OCI-LY3 (cell line): ENCODE results near the gene CCDC198.

Experiments
- H2AFZ ChIP-seq: fragments of 200-600, 300-600 bp; shearing (Covaris generic); 2 replicates; pipeline ENCODE4 v1.6.0; 2014; ENCODE audit warnings: antibody characterized with exemption, low read depth, low read length
- H3K27ac ChIP-seq: fragments of 200-600, 300-600 bp; sonication (generic); 2 replicates; pipeline ENCODE4 v1.5.1; 2014; ENCODE audit warnings: mild to moderate bottlenecking, low read length, moderate library complexity, mixed read lengths
- H3K27me3 ChIP-seq: fragments of 200-600, 300-600 bp; sonication (generic); 2 replicates; pipeline ENCODE4 v1.6.1; 2014; ENCODE audit warnings: low read depth, low read length, mixed read lengths
- H3K36me3 ChIP-seq: fragments of 200-600, 300-600 bp; sonication (generic); replicated peaks from 2 replicates; pipeline ENCODE3; 2014; ENCODE audit warnings: low read depth, low read length, mixed read lengths
- H3K4me1 ChIP-seq: fragments of 300-600, 200-600 bp; sonication (generic); 2 replicates; pipeline ENCODE4 v1.6.1; 2014; ENCODE audit warnings: low read length, mixed read lengths
- H3K4me2 ChIP-seq: fragments of 200-600, 300-600 bp; sonication (generic); 2 replicates; pipeline ENCODE4 v1.6.1; 2014; ENCODE audit warnings: low read length, mixed read lengths
- H3K4me3 ChIP-seq: fragments of 300-600, 200-600 bp; sonication (generic); 2 replicates; pipeline ENCODE4 v1.5.1; 2014; ENCODE audit warnings: antibody characterized with exemption, mild to moderate bottlenecking, low read length, moderate library complexity
- H3K79me2 ChIP-seq: fragments of 300-600, 200-600 bp; shearing (Covaris generic); 2 replicates; pipeline ENCODE4 v1.6.1; 2014; ENCODE audit warnings: mild to moderate bottlenecking, low read length, mixed read lengths
- H3K9ac ChIP-seq: fragments of 300-600, 200-600 bp; shearing (Covaris generic); 2 replicates; pipeline ENCODE4 v1.6.0; 2014; ENCODE audit warnings: mild to moderate bottlenecking, low read length, moderate library complexity
- H3K9me3 ChIP-seq: fragments of 200-600, 300-600 bp; shearing (Covaris generic); 2 replicates; pipeline ENCODE4 v1.6.1; 2014; ENCODE audit warnings: low read length, mixed read lengths; ENCODE audit not compliant: insufficient read depth
- H4K20me1 ChIP-seq: fragments of 200-600, 300-600 bp; sonication (generic); 2 replicates; pipeline ENCODE4 v1.6.1; 2016; ENCODE audit warnings: low read length, mixed read lengths; ENCODE audit not compliant: insufficient read depth
- EZH2phosphoT487 ChIP-seq: fragments of 200-600 bp; shearing (Covaris generic); IDR thresholded peaks from 2 replicates; pipeline ENCODE4 v1.6.1; 2018; ENCODE audit warnings: antibody characterized with exemption, mixed run types, low read depth
- TF ChIP-seq, protein P1 (sequence below): fragments of 200-600, 300-600 bp; sonication (generic); IDR thresholded peaks from 2 replicates; pipeline ENCODE4 v1.5.1; 2014; ENCODE audit warnings: antibody characterized with exemption, low read length, low read depth

CCDC198 gene

DNA sequence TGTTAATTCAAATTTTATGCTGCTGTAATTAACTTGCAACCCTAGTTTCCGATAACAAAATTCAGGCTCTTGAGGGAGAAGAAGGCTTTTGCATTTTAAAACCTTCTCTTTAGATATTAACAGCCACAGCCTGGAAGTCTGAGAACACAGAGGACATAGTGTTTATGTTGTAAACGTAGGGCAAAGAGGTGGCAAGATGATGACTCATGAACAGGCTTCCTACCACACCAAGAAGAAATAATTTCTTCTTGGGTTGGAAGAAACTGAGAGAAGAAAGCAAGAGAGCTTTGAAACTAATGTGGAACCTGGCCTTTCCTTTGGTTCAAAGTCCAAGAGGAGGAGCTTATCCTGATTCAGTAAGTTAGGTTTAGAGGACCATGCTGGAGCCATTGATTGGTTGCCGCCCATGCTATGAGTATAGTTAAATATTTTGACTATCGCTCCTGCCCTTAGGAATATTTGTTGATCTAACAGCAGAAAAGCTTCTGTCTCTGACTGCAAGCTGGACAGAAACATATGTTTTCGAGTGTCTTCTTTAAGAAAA, 31.8 kb downstream of the CCDC198 start:
- Histone ChIP-seq H3K9me3 (no peaks in the 10 kb centered on the region), H3K9ac (no peak overlapping the region), H3K4me1 (no peaks in the 10 kb centered on the region), H3K27ac (no peak overlapping the region), H3K4me3 (no peak overlapping the region), H2AFZ (no peak overlapping the region), H4K20me1 (no peaks in the 10 kb centered on the region), H3K27me3 (no peaks in the 10 kb centered on the region), H3K4me2 (no peak overlapping the region), H3K79me2 (no peaks in the 10 kb centered on the region), H3K36me3 (no peaks in the 10 kb centered on the region)
- TF ChIP-seq, protein P1, sequence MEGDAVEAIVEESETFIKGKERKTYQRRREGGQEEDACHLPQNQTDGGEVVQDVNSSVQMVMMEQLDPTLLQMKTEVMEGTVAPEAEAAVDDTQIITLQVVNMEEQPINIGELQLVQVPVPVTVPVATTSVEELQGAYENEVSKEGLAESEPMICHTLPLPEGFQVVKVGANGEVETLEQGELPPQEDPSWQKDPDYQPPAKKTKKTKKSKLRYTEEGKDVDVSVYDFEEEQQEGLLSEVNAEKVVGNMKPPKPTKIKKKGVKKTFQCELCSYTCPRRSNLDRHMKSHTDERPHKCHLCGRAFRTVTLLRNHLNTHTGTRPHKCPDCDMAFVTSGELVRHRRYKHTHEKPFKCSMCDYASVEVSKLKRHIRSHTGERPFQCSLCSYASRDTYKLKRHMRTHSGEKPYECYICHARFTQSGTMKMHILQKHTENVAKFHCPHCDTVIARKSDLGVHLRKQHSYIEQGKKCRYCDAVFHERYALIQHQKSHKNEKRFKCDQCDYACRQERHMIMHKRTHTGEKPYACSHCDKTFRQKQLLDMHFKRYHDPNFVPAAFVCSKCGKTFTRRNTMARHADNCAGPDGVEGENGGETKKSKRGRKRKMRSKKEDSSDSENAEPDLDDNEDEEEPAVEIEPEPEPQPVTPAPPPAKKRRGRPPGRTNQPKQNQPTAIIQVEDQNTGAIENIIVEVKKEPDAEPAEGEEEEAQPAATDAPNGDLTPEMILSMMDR = no peak
- TF ChIP-seq EZH2phosphoT487 = no peak

DNA sequence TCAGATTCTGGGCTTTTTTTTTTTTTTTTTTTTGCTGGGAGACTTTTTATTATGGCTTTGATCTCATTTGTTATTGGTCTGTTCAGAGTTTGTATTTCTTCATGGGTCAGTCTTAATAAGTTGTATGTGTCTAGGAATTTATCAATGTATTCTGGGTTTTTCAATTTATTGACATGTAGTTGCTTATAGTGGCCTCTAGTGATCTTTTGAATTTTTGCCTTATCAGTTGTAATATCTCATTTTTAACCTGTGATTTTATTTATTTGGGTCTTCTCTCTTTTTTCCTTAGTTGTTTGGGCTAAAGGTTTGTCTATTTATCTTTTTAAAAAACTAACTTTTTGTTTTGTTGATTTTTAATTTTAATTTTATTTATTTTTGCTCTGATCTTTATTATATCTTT, 57.7 kb downstream of the CCDC198 start:
- no peaks in the 10 kb centered on the region for H4K20me1 ChIP-seq
- no peaks in the 10 kb centered on the region for H3K27me3 ChIP-seq
- H3K9me3 ChIP-seq = no peaks in the 10 kb centered on the region
- no peak overlapping the region for H3K4me3 ChIP-seq
- no peaks in the 10 kb centered on the region for H3K79me2 ChIP-seq
- no peaks in the 10 kb centered on the region for H3K4me1 ChIP-seq
- TF ChIP-seq EZH2phosphoT487 = no peak
- TF ChIP-seq, protein P1 = no peak
- no peaks in the 10 kb centered on the region for H3K36me3 ChIP-seq
- no peak overlapping the region for H2AFZ ChIP-seq
- no peak overlapping the region for H3K9ac ChIP-seq
- H3K27ac ChIP-seq = no peak overlapping the region
- no peak overlapping the region for H3K4me2 ChIP-seq

DNA sequence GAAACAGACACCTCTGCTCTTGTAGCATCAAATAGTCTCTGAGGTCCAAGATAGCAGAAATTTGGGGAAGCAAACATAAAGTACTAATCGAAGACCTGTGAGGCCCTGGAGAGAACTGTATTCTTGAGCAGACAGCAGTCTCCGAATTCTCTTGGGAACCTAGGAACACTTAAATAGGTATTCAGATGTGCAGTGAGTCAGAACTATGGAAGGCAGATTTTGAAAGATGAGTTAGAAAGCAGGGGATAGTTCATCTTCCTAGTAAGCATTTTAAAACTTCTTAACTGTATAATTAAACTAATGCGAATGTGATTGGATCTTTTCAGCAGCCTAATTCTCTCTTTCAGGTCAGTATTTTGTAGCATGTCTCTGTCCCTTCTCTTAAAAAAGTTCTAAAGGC, 72.7 kb downstream of the CCDC198 start:
- no peak overlapping the region for H3K4me2 ChIP-seq
- no peaks in the 10 kb centered on the region for H4K20me1 ChIP-seq
- no peaks in the 10 kb centered on the region for H3K27me3 ChIP-seq
- H3K27ac ChIP-seq = no peak overlapping the region
- H3K9ac ChIP-seq = no peak overlapping the region
- H3K79me2 ChIP-seq = no peaks in the 10 kb centered on the region
- H3K36me3 ChIP-seq = no peaks in the 10 kb centered on the region
- TF ChIP-seq EZH2phosphoT487 = no peak
- TF ChIP-seq, protein P1 = no peak
- H3K4me3 ChIP-seq = no peak overlapping the region
- H3K9me3 ChIP-seq = no peaks in the 10 kb centered on the region
- H2AFZ ChIP-seq = no peak overlapping the region
- H3K4me1 ChIP-seq = no peaks in the 10 kb centered on the region

DNA sequence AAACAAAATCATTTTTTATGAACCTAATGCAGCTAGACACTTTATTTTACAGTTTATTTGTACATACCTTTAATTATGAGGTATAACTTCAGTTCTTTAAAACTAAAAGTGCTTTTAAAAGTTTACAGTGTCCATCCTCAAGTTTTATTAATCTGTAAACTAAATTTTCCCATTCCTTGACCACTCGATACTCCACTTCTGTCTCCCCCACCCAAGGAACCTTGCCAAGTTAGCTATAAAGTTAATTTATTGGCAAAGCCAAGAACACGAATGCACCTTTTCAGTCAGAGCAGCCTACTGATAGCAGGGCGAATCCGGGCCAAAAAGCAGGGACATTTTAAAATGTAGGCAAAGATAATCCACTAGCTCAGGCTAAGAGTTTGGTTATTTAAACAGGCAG, 73.6 kb downstream of the CCDC198 start:
- no peak overlapping the region for H3K27ac ChIP-seq
- TF ChIP-seq, protein P1 = no peak
- TF ChIP-seq EZH2phosphoT487 = no peak
- no peak overlapping the region for H3K9ac ChIP-seq
- no peaks in the 10 kb centered on the region for H3K36me3 ChIP-seq
- no peaks in the 10 kb centered on the region for H3K4me1 ChIP-seq
- H3K4me2 ChIP-seq = no peak overlapping the region
- H3K9me3 ChIP-seq = no peaks in the 10 kb centered on the region
- H3K4me3 ChIP-seq = no peak overlapping the region
- H3K79me2 ChIP-seq = no peaks in the 10 kb centered on the region
- H3K27me3 ChIP-seq = no peaks in the 10 kb centered on the region
- H4K20me1 ChIP-seq = no peaks in the 10 kb centered on the region
- H2AFZ ChIP-seq = no peak overlapping the region
